Right kidney (tissue), 9 donors: Measurements from ENCODE around the gene TAS2R60.
A peak's percentile ranks its signal among the peaks of the same experiment; 100 is the strongest.
"Not testable (repeated sequence)": the region's sequence is repeated elsewhere in the genome, so short reads cannot be mapped to it uniquely, and the experiment has no call there.

Experiments
- DNase-seq: peaks from one replicate; pipeline ENCODE4 v3.0.0-alpha.2; 2016
- long read RNA-seq, 8 donors: transcript quantifications; one replicate each; lab custom pipeline, GENCODE V29; 2026

TAS2R60 gene, protein sequence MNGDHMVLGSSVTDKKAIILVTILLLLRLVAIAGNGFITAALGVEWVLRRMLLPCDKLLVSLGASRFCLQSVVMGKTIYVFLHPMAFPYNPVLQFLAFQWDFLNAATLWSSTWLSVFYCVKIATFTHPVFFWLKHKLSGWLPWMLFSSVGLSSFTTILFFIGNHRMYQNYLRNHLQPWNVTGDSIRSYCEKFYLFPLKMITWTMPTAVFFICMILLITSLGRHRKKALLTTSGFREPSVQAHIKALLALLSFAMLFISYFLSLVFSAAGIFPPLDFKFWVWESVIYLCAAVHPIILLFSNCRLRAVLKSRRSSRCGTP
- long read RNA-seq, donor 1 = 0 reads
- long read RNA-seq, donor 2 = 0 reads
- long read RNA-seq, donor 3 = 0 reads
- long read RNA-seq, donor 4 = 0 reads
- long read RNA-seq, donor 5 = 0 reads
- long read RNA-seq, donor 6 = 0 reads
- long read RNA-seq, donor 7 = 0 reads
- long read RNA-seq, donor 8 = 0 reads

DNA sequence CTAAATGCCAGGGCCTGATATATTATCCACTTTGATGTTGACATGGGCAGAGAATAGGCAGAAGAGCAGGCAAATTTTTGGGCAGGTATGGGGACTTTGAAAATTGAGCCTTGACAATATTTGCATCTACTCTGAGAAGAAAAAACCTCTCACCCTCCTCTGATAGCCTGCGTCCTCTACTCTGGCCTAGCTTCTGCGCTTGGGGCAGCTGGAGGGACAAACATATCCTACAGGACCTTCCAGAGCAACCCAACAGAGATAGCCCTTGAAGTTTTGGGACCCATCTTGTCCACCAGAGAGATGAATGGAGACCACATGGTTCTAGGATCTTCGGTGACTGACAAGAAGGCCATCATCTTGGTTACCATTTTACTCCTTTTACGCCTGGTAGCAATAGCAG lies at the start of gene TAS2R60:
Gene TAS2R60 (plus strand): TSS at position 301 of the 400 bp plus-strand sequence. CDS start 0 bp downstream, at position 301.
- DNase-seq = no peak

DNA sequence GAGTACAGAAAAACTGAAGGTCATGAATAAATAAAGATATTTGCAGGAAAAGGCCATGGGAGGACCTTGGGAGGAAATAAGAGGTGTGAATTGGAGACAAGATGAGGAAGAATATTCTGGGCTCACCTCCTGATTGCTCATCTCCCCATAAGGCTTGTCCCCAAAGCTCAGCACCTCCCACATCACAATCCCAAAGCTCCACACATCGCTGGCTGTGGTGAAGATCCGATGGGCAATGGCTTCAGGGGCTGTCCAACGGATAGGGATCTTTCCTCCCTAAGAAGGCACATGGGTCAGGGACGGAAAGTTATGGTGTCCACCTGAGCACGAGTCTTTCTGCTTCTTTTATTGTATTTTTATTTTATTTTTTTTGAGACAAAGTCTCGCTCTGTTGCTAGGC lies 49.2 kb upstream of the TAS2R60 start:
- DNase-seq = no peak

DNA sequence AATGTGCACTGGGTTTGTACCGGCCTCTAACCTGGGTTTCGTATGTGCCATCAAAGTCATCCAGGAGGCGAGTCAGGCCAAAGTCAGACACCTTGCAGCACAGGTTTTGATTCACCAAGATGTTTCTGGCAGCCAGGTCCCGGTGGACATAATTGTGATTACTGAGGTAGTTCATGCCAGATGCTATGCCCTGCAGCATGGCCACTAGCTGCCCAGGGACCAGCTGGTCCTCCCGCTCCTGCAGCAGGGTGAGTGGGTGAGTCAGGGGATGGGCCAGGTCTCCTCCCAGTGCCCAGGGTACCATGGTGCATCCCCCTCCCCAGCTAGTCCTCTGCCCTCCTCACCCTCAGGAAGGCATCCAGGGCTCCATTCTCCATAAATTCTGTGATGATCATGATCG lies 48.5 kb upstream of the TAS2R60 start:
- DNase-seq = no peak

DNA sequence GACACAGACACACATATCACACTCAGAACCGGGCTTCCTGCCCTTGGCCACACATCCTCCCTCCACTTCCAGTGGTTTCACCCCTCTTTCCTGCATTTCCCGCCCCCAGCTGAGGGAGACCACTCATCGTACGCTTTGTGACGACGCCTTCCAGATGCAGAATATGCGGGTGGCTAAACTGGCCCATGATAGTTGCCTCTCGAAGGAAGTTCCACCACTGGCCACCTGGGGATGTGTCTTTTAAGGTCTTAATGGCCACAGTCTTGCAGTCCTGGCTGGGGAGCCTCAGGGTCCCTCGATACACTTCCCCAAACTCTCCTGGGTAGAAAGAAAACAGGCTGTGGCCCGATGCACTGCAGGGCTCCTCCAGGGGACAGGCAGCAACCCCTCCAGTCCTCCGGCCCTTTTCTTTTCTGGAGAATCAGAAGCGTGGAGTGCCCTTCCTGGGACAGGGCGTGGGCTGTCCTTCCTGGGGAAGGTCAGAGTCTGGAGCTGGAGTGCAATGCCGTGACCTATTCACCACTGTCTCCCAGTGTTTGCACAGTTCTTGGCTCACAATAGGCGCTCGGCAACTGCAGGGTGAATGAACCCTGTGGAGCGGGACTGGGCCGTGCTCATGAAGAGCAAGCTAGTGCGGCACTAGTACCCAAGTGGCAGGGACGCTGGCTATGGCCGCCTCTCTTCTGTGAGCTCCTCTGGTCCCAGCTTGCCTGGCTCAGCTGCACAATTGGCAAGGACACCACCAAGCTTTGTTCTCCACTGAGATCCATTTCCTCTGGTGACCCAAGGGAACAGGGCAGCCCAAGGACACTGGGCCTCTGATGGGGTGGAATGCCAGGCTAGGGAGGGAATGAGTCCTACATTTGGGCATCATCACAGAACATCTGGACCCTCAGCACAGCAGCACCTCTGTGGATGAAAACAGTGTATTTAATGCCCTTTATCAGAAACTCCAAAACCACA lies 47.8 kb upstream of the TAS2R60 start:
- DNase-seq = no peak

DNA sequence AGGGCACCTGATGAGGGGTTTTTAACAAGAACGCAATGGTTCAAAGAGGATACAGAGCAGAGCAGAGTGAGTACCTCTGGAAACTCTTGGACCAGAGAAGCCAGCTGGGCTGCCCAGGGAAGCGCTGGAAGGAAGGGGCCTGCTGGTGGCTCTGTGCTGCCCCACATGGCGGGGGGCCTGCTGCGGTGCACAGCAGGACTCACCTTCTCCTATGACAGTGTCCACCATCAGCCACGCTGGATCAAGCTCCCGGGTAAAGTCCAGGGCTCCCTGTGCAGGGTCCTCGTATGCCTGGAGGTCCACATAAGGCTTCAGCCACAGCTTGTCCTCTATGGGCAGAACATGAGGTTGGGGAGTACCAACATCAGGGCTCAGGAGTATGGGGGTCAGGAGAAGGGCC lies 47.1 kb upstream of the TAS2R60 start:
- DNase-seq = no peak

DNA sequence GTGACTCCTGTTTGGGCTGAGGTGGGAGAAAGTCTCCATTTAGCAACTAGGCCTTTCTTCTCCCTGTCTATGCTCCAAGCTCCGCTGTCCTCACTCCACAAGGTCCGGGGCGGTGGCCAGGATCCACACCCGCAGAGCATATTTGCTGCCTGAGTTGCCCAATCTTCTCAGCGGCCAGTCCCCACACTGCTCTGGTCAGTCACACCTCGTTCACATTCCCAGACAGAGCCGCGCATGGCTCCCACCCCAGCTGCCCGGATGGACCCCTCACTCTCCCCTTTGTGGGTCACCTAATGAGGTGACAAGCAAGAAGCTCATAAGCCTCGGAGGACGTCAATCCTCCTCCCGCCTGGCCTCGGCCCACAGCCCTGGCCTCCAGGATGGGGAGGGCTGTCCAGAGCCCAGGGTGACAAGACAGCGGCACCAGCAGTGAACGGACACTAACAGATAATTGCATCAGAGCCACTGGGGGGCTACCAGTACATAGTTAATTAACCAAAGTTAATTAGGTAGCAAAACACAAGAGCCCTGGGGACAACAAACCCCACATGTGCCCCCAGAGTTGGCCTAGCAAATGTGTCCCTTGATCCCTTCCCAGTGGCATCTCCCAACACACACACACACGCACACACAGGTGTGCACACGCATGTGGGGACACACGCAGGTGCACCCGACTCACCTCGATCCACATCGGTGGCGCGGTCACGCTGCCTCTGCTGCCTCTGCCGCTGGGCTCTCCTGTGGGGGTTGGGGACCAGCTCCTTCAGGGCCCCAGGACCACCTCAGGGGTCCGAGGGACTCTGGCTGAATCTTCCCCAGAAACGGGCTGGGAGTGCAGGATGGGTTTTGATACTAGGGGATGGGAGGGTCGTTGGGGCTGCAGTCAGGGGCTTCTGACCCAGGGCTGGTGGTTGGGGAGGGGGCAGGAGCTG lies 46.4 kb upstream of the TAS2R60 start:
- DNase-seq = no peak

DNA sequence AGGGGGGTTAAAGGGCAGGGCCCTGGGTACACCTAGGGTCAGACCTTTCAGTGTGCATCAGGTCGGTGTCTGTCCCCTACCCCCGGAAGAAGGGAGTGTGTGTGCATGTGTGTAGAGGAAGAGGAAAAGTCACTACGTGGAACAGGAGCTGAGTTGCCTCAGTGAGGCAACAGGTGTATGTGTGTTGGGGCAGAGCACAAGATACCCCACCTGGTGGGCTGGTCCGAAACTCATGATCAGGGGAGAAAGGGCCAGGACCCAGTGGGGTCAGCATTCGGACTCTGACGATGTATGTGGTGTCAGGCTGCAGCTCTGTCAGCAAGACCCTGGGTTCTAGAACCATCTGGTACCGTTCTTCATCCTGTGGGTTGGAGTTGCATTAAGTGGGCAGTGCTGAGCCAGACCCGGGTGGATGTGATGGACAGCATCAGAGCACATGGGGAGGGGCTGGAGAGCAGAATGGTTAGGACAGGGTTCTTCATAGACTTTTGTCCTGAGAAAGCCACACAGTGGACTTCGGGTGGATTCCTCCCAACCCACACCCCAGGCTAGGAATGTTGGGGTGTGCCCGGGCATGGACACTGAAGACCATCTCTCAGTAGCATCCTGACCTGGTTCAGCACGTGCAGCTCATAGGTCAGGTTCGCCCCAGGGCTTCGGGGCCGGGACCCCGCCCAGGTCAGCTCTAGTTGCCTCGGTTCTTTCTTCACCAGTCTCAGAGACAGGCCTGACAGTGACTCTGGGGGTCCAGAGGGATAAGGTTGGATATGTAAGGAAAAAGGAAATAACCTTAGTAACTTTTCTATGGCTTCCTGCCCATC lies 45.3 kb upstream of the TAS2R60 start:
- DNase-seq = no peak

DNA sequence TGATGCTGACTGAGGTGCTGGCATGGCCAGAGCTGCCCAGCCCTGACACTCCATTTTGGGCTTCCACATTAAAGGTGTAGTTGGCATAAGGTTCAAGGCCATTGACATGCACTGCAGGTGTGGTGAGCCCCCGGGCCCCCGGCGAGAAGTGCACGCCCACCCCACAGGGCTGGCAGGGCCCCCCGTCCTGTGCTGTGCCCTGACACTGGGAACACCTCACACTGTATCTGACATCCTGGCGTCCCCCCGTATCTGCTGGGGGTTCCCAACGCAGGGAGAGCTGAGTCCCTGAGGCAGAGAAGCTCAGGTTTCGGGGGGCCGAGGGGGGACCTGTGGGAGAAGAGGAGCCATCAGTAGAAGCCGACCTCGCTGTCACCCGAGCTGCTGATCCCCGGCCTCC lies 44.6 kb upstream of the TAS2R60 start:
- no peak for DNase-seq

DNA sequence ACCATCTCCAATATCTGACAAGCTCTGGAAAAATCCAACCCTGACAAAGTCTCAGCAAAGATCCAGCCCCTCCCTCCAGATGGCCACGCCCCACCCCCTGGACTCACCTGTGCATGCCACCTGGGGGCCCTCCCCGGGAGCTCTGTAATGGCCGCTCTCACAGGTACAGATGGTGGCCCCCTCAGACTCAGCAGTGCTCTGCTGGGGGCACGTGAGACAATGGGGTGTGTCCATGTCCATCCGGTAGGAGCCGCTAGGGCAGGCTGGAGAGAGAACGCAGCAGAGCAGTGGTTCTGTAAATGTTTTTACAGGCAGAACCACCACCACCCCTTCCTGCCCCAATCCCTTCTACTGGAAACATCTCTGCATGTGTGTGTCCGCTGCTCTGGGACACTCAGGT lies 44.1 kb upstream of the TAS2R60 start:
- no peak for DNase-seq

DNA sequence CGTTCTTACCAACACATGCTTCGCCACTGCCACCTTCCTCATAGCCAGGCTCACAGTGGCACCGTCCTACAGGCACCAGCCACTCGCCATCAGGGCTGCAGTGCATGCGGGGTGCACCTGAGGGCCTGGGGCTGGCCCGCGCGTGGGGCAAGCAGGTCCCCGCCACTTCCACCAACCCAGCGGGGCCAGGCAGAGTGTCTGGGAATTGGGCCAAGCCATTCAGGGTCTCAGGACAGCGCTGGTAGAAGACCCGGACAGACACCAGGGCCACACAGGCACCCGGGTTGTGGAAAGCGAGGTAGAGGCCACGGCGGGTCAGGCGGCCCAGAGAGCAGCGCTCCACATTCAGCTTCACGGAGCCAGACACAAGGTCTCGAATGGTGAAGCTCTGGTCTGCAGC lies 43.6 kb upstream of the TAS2R60 start:
- DNase-seq = no peak

DNA sequence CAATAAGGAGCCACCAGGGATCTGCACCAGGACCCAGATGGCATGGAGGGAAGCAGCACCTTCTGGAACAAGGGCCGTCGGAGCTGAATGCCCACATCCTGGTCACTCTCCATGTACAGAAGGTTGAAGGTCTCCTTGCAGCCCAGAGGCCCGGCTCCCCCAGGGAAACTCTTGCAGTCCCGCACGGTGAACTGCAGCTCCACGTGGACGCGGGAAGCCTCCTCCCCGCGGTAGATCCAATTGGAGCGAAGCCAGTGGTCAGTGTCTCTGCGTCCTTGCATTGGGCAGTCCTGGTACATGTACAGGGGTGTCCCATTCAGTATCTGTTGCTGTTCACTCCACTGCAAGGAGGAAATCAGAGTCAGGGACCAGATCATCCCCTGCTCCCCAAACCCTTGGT lies 42.0 kb upstream of the TAS2R60 start:
- DNase-seq = no peak

DNA sequence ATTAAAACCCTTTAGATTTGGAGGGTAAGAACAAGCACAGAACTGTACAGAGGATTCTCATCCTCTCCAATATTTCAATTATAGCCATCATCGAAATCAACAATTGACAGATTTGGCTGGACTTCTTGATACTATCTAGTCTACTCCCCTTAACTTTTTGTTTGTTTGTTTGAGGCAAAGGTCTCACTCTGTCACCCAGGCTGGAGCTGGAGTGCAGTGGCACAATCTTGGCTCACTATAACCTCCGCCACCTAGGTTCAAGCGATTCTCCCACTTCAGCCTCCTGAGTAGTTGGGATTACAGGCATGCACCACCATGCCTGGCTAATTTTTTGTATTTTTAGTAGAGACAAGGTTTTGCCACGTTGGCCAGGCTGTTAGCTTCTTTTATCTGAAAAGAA lies 41.0 kb upstream of the TAS2R60 start:
- DNase-seq = not testable (repeated sequence)

DNA sequence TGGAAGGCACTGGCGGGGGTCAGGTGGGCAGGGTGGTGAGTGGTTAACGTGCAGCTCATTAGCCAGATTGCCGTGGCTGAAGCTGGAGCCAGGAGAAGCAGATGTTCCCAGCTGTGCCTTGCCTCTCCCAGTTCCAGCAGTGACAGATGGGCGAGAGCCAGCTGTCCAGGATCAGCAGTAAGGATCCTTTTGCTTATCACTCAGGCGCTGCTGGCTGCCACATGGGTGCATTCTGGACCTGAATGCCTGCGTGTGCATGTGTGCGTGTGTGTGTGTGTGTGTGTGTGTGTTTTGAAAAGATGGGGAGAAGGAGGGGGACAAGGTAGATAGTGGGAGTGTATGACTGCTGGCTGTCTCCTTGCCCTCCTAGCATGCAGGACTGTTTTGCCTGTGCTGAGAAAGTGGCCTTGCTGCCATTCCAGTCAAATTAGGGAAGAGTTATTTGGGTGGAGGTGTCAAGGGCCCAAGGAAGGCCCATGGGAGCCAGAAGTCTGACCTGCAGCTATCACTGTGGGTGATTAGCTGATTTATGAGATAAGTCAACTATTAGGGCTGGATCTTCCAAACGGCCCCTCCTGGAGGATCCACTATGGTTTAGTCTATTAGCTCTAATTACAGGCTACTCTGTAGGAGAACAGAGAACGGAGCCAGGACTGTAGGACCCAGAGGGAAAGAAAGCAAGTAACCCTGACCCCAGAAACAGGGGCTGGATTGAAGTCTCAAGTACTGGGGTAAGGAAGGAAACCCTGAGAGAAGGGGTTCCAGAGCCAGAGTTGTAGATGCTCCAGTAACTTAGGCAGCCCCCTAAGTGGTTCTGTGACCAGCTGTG lies 37.9 kb upstream of the TAS2R60 start:
- peak; percentile 60 for DNase-seq

DNA sequence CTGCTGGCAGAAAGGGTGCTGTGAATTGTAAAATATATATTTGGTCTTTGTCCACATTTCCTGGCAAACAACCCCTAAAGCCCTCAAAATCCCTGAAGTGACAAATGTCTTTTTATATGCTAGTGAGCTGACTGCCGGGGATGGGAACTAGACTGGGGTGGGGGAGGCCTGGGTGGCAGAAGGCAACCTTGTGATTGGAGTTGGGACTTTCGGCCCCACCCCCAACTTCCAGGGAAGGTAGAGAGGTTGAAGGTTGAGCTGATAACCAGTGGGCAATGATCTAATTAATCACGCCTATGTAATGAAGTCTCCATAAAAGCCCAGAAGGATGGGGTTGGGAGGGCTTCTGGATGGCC lies 37.3 kb upstream of the TAS2R60 start:
- DNase-seq = no peak

DNA sequence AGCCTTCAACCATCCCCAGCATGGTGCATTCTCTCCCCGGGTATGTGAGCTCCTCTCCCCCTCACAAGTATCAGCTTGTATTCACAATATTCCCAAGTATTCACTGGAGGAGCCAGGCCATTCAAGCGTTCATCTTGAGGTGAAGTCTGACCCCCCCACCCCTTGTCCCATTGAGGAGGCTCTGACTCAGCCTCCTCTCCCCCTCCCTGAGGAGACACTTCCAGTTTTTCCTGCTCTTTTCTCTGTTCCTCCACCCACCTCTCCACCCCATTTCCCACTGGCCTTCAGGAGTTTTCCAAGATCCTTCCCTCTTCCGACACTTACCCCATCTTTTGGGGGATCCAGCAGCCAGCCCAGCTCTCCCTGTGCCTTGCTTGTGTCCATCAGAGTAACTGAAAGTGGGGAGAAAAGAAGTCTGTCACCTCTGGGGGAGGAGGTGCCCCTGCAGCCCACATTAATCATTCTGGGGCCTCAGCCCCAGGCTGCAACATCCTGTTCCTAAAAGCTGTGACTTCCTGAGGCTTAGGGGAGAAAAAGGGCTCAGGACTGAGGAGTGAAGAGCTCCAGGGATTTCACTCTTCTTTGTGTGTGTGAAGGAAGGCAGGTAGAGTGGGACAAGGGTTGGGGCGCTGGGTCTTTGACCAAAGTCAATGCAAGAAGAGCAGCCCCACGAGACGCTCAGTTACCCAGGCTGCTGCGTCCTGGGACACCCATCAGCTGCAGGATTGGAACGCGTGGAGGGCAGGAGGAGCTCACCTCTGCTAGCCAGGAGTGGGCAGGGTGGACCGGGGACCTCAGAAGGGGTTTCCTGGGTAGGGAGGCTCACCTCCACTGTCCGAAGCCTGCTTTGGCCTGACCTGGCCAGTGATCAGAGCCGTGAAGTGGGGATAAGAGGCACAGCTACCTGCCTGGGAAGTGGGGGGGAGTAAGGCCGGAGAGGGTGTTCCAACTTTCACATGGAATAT lies 35.7 kb upstream of the TAS2R60 start:
- DNase-seq = no peak

DNA sequence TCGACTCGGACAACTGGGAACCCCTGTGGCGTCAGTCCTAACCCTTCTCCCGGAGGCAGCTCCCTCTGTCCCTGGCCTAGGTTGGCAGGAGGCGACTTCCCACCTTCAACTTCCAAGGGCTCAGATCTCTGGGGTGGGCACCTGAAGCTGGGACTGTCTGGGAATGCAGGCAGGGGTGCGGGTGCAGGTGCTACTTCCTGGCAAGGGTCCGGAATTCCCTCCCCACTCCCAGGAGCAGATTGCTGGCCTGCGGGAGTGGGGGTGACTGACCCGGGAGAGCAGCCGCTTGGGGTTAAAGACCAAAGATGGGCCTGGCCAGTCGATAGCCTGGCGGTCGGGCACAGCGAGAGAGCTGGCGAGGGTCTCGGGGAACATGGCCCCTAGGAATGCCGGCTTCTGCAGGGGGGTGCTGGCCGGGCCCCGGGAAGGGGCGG lies 35.0 kb upstream of the TAS2R60 start:
- DNase-seq = no peak

DNA sequence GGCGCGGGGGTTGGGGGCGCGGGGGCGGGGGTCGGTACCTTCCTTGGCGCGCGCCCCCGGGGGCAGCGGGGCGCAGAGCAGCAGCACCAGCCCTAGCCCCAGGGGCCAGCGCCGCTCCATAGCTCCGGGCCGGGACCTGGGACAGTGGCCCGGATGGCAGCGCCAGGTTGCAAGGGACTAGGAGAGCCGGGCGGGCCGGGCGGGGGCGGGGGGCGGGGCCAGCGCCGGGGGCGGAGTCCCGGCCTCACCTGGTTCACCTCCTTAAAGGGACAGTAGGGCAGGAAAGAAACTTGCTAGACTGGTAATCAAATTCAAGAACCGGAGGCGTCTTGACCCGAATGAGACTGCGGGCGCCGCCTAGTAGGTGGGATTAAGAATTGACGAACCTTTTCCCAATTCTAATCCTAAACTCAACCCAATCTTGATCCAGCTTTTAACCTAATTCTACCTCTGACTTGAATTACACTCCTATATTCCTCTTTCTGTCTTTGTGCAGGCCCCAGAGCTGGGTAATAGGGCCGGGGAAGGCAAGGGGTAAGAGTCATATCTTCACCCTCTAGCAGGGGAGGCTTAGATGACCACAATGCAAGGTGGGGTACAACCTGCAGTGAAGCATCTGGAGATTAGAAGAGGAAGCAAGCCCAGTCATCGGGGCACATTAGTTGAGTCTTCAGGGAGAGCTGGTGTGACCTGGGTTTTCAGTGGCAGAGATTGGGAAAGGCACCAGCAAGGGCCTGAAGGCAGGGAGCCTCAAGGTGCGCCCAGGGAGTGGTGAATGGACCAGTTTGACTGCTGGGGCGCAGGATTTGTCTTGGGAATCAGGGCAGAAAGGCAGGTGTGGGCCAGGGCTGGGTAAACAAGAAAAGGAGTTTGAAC lies 34.3 kb upstream of the TAS2R60 start, which contains the start of gene EPHA1:
Gene EPHA1 (minus strand): TSS at position 171 of the 876 bp plus-strand sequence. CDS start 51 bp downstream, at position 120.
- DNase-seq = no peak

DNA sequence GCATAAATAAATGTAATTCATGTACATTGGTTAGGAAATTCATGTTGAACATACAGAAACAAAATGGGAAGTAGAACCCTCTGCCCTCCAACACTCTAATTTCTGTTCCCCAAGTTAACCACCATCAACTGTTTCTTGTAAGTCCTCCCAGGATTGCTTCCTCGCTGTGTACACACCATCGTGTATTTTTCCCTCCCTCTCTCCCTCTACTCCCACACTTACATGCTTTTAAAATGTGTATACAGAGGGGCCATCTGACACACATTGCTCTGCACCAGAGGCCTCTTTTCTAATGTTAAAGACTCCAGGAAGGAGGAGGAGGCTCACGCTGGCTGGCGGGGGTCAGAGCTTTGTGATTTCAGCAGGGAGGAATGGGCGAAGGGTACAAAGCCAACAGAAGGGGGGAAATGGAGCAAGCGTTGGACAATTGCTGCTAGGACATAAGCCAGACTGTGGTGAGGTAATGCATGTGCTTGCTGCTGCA lies 32.7 kb upstream of the TAS2R60 start:
- DNase-seq = no peak
